ENCODE results near the gene NYAP1.
A peak's percentile ranks its signal among the peaks of the same experiment; 100 is the strongest.
"Not testable (repeated sequence)": the region's sequence is repeated elsewhere in the genome, so short reads cannot be mapped to it uniquely, and the experiment has no call there.

The NYAP1 gene

GRCh38 chr7:100483722-100484672, at the start of gene NYAP1:
Gene NYAP1 (plus strand): TSS chr7:100483927. CDS start chr7:100485312, 1,385 bp downstream.
- peak; percentile 9 to 53 for DNase-seq

- no peak for DNase-seq
These were observed 49.2 kb upstream of the NYAP1 start for GRCh38 chr7:100434297-100435144.

- DNase-seq, result no peak
These were observed 48.1 kb upstream of the NYAP1 start for GRCh38 chr7:100435401-100436304.

GRCh38 chr7:100437150-100438100, 46.3 kb upstream of the NYAP1 start:
- DNase-seq, result no peak

- DNase-seq, result no peak
These were observed 45.6 kb upstream of the NYAP1 start for GRCh38 chr7:100438172-100438571.

- not testable (repeated sequence) for DNase-seq
These were observed 45.0 kb upstream of the NYAP1 start for GRCh38 chr7:100438731-100439130.

- not testable (repeated sequence) for DNase-seq
These were observed 44.5 kb upstream of the NYAP1 start for GRCh38 chr7:100439244-100439643.

- DNase-seq, result no peak
These were observed 41.8 kb upstream of the NYAP1 start for GRCh38 chr7:100441641-100442535.

GRCh38 chr7:100443096-100443840, 40.5 kb upstream of the NYAP1 start:
- no peak for DNase-seq

- DNase-seq, result no peak
These were observed 39.1 kb upstream of the NYAP1 start for GRCh38 chr7:100444311-100445278.

GRCh38 chr7:100446040-100446439, 37.7 kb upstream of the NYAP1 start:
- DNase-seq, result no peak

GRCh38 chr7:100447363-100447762, 36.4 kb upstream of the NYAP1 start:
- not testable (repeated sequence) for DNase-seq

GRCh38 chr7:100449190-100449795, 34.4 kb upstream of the NYAP1 start:
- no peak for DNase-seq

- DNase-seq, result no peak
These were observed 31.2 kb upstream of the NYAP1 start for GRCh38 chr7:100452513-100452912.

GRCh38 chr7:100453854-100454253, 29.9 kb upstream of the NYAP1 start:
- not testable (repeated sequence) for DNase-seq

- no peak for DNase-seq
These were observed 28.5 kb upstream of the NYAP1 start for GRCh38 chr7:100455206-100455605.

GRCh38 chr7:100456562-100456961, 27.2 kb upstream of the NYAP1 start:
- DNase-seq, result no peak

GRCh38 chr7:100457033-100457432, 26.7 kb upstream of the NYAP1 start:
- no peak for DNase-seq
